Sciatic nerve (tissue), 2 donors: Measurements from ENCODE around the gene SLC6A4. TPM values are rescaled to one million over a fixed set of nuclear protein-coding genes. Genes with fewer than 3 reads are reported as not detected.
"Not testable (repeated sequence)": the region's sequence is repeated elsewhere in the genome, so short reads cannot be mapped to it uniquely, and the experiment has no call there.

Experiments used
- ATAC-seq: fragments of 200-7000 bp; cut with Tn5 transposase; one replicate; pipeline ENCODE4 v1.9.1; 2020; ENCODE audit warnings: mild to moderate bottlenecking, moderate library complexity
- DNase-seq: peaks from one replicate; pipeline ENCODE4 v3.0.0-alpha.2; 2020; ENCODE audit warnings: low spot score
- intact Hi-C: fragments of 100-400 bp; cut with DNase I; formaldehyde crosslinking; loops from one replicate; pipeline ENCODE4 v1.14.2; 2022
- total RNA-seq: library from RNA; stranded (reverse); fragmentation: NEBNext Ultra II Directional; extraction: Animal tissue kit (Norgen Biotek cat#: 25700); gene quantifications from one replicate; pipeline ENCODE4 v1.2.1, GENCODE V29; 2021
- donor health status: DM: no; HTN: no; CAD: no.
- donor health status: DM: no; HTN: no; CAD: no.

The SLC6A4 gene
- total RNA-seq, 1 donor from 2014 or later = 3.0 TPM

DNA sequence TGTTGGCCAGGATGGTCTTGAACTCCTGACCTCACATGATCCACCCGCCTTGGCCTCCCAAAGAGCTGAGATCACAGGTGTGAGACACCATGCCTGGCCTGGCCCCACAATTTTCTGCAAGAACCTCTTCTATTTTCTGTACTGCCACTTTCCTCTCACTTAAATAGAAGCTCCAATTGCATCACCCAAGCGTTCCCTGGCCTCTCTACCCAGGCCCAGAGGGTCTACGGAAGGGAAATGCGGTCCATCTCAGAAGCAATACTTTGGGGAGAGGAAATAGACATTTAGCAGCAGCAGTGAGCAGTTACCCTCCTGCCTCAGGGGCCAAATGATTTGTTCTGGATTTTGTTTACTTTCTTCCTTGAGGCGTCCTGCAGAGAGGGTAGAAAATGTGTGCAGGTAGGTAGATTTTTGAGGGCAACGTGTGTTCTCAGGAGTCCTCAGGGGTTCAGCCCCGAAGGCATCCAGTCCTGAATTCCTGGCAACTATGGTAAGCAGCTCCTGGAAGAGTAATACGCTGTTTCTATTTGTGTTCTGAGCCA, 11.0 kb downstream of the SLC6A4 start:
- ATAC-seq (no peak), DNase-seq (no peak)
- intact Hi-C loops = no loop called here

GRCh38 chr17:30222721-30223175, 12.7 kb downstream of the SLC6A4 start:
- ATAC-seq = no peak

DNA sequence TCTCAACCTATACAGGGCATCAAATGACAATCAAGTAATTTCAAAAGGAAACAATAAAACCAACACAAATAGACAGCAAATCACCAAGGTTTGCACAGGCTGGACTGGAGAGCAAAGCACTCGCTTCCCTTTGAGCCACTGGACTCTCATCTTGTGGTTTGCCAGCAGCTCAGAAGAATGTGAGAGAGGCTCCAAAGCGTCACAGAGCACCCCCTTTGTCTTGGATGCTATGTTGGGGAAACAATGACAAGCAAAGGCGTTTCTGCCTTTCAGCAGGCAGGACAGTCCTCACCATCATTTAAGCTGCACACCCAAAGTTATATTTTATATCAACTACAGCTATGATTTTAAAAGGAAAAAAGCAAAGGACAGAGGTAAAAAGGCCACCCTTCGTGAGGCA, 13.2 kb downstream of the SLC6A4 start:
- intact Hi-C loops = no loop called here
- no peak for DNase-seq
- no peak for ATAC-seq

More at GRCh38 chr17:30222721-30223175, 12.7 kb downstream of the SLC6A4 start:
- DNase-seq = no peak
- intact Hi-C loops = no loop called here

DNA sequence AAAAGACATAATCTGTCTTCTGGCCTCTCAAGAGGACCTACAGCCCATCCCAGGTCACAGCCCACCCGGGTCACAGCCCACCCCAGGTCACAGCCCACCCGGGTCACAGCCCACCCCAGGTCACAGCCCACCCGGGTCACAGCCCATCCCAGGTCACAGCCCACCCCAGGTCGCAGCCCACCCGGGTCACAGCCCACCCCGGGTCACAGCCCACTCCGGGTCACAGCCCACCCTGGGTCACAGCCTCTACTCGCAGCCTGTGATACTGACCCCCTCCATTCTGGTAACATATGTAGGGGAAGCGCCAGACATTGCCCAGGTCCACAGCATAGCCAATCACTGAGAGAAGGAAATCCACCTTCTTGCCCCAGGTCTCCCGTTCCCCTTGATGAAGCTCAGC, 14.2 kb downstream of the SLC6A4 start:
- intact Hi-C loops = no loop called here
- ATAC-seq (no peak), DNase-seq (no peak)

DNA sequence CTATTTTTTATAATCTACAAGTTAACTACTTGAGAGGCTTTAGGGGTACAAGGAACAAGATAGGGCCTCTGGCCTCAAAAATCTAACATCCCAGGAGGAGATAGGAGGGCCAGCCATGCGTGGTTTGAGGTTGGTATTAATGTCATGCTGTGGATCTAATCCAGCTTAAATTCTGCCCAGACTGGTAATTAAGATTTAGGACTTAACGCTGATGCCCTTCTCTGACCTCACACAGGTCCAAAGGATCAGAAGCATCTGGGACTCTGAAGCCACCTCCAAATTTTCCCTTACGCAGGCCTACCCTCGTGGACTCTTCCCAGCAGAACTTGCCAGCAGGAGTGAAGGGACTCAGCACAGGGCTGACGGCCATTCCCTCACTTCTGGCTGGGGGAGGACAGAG, 15.1 kb downstream of the SLC6A4 start:
- intact Hi-C loops = no loop called here
- ATAC-seq (no peak), DNase-seq (no peak)

DNA sequence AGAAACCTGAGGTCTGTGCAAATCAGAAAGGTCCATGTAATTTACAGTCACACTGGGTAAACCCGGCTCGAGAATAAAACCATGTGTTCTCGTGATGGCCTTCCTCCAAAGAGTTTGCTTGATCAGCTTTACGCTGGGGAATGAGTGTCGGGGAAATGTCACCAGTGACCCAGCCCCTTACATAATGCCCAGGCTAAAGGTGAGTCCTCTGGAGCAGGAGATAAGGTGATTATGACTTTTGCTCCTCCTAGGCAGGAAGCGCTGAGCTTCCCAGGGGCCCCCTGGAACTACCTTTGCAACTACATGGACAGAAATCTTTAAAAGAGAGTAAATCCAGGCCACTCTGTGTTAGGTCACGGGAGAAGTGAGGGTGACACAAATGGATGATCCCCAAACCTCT, 15.7 kb downstream of the SLC6A4 start:
- ATAC-seq = no peak
- intact Hi-C loops = no loop called here
- no peak for DNase-seq

GRCh38 chr17:30219315-30219714, 16.2 kb downstream of the SLC6A4 start:
- DNase-seq (no peak), ATAC-seq (no peak)
- intact Hi-C loops = no loop called here

- intact Hi-C loops = no loop called here
- ATAC-seq (no peak), DNase-seq (no peak)
These were observed 16.7 kb downstream of the SLC6A4 start for GRCh38 chr17:30218799-30219198.

GRCh38 chr17:30217746-30218245, 17.7 kb downstream of the SLC6A4 start:
- ATAC-seq (no peak), DNase-seq (no peak)
- intact Hi-C loops = no loop called here

DNA sequence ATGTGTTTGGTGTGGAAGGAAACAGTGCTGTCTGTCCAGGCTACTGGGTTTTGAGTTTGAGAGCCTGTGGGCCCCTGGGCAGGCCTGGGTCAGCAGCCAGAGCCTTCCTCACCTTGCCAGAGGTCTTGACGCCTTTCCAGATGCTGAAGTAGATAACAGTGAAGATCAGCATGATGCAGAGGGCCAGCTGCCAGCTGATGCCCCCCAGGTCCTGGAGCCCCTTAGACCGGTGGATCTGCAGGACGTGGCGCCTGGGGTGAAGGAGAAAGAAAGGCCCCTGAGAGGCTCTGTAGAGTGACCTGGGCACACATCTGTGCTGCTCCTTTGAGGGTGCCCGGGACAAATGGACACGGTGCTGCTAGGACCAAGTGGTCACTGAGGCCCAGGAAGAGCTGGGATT, 18.4 kb downstream of the SLC6A4 start:
- no peak for ATAC-seq
- intact Hi-C loops = no loop called here
- DNase-seq = no peak

DNA sequence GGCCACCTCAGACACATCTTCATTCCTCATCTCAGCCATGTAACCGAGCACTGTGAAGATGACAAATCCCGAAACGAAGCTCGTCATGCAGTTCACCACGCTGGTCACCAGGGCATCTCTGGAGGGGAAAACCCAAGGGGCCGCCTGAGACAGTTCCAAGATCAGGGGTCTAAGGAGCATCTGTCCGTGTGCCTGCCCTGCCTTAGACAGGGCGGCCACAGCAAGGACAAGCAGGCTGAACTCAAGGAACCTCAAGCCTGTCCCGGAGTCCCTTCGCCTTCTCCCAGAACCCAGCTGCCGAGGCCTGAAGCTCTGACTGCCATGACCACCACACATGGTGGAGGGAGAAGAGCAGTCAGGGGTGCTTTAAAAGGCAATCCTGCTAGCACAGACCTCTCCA, 22.7 kb downstream of the SLC6A4 start:
- ATAC-seq (no peak), DNase-seq (no peak)
- intact Hi-C loops = no loop called here

DNA sequence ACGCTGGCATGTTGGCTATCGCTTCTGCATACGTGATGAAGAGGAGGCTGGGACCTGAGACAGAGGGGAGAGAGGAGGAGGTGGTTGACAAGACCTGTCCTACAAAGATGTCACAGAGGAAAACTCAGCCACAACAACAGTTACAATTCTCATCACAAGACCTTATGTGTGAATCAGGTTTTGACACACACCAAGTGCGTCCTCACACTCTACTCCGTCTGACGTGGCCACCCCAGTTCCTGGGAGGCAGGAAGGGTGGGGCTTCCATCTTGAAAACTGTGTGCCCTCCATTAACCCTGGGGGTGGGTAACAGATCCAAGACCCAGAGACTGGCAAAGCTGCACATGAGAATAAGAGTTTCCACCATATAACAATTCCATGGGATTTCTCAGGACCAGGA, 24.1 kb downstream of the SLC6A4 start:
- intact Hi-C loops = no loop called here
- ATAC-seq (no peak), DNase-seq (no peak)

- DNase-seq (no peak), ATAC-seq (no peak)
- intact Hi-C loops = no loop called here
These were observed 24.6 kb downstream of the SLC6A4 start for GRCh38 chr17:30210901-30211300.

GRCh38 chr17:30210366-30210765, 25.1 kb downstream of the SLC6A4 start:
- DNase-seq = no peak
- ATAC-seq = no peak
- intact Hi-C loops = no loop called here

DNA sequence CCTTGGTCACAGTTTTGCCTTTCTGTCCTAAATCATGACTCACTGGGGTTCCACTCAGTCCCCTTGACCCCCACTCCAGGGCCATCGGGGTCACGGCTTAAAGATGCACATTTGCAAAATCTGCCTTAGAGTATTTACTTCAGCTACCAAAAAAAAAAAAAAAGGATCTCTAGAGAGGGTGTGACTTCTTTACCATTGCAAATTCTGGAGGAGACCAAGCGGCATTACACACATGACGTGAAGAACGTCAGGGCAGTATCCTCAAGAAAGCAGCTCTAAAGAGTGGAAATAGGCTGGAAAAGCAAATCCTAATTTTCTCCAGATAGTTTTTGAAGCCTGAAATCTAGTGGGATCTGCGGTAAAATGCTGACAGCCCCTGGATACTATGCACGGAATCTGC, 25.6 kb downstream of the SLC6A4 start:
- no peak for DNase-seq
- intact Hi-C loops = no loop called here
- ATAC-seq = no peak

- DNase-seq (no peak), ATAC-seq (no peak)
- intact Hi-C loops = no loop called here
These were observed 27.3 kb downstream of the SLC6A4 start for GRCh38 chr17:30208214-30208613.

DNA sequence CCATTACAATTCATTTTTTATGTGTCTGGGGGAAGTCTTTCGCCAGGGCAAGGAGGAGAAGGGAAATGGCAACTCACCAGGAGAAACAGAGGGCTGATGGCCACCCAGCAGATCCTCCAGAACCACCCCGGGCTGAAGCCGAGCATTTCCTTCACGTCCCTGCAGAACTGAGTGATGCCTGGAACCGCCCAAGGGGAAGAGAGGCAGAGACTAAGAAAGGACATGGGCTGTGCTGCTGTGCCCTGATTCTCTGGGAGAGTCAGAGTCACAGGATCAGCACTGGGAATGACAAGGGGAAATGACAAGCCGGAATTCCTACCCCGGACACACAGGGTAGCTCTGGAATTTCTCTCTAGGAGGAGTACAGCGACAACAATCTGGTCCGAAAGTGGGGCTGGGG, 27.8 kb downstream of the SLC6A4 start:
- intact Hi-C loops = no loop called here
- ATAC-seq (no peak), DNase-seq (no peak)

GRCh38 chr17:30203471-30203981, 32.0 kb downstream of the SLC6A4 start:
- DNase-seq (no peak), ATAC-seq (no peak)
- intact Hi-C loops = no loop called here

DNA sequence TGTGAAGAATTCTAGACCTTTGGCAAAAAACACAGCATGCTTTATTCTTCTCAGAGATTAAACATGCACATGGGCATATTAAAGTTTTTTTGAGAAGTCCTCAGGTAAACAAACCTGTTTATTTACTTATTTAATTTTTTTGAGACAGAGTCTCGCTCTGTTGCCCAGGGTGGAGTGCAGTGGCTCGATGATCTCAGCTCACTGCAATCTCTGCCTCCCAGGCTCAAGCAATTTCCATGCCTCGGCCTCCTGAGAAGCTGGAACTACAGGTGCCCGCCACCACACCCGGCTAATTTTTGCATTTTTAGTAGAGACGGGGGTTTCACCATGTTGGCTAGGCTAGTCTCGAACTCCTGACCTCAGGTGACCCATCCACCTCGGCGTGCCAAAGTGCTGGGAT, 34.8 kb downstream of the SLC6A4 start:
- ATAC-seq, DNase-seq, intact Hi-C loops: not testable (repeated sequence)

DNA sequence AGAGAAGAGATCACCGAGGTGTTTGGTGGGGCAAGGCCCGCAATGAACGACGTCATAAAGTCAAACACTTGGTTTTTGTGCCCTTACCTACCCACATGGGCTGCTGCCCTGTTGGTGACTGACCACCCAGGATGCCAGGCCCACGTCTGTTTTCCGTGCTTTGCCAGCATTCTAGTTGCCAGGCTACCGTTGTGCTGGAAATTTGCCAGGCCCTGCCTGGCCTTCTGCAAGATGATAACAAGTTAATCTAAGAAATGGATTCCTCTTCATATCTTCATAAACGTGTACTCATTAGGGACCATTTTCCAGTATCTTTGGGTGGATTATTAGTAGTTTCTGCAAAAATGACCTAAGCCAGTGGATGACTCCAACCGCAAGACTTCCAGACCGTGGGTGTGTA, 35.4 kb downstream of the SLC6A4 start:
- intact Hi-C loops = no loop called here
- no peak for ATAC-seq
- DNase-seq = no peak

DNA sequence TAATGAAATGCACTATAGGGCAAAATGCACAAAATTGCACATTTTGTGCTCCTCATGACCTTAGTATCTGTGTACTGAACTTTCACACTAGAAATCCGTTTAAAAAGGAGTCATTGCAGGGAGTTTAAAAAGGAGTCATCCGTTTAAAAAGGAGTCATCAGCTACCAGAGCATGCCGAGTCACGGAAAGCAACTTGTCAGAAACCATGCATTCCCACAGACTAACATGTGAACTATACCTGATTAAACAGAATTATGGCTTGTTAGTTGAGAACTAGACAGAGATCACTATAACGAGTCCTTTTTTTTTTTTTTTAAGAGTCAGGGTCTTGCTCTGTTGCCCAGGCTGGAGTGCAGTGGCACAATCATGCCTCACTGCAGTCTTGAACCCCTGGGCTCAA, 35.9 kb downstream of the SLC6A4 start:
- ATAC-seq (no peak), DNase-seq (no peak)
- intact Hi-C loops = no loop called here
